GM23338 (cell line): ENCODE results near the gene USP32. TPM values are rescaled to one million over a fixed set of nuclear protein-coding genes. Genes with fewer than 3 reads are reported as not detected.

Experiments used
- ATAC-seq: fragments of 200-7000 bp; cut with Tn5 transposase; 3 replicates; pipeline ENCODE4 v1.9.1; 2020
- DNase-seq: peaks from one replicate; pipeline ENCODE4 v3.0.0-alpha.2; 2015; ENCODE audit warnings: low spot score
- H2AFZ ChIP-seq: fragments of 200-600 bp; sonication (generic); 2 replicates; pipeline ENCODE4 v1.8.0; 2016; ENCODE audit warnings: antibody characterized with exemption, mild to moderate bottlenecking, moderate library complexity
- H3F3A ChIP-seq: fragments of 200-600 bp; sonication (generic); replicated peaks from 2 replicates; pipeline ENCODE4 v1.8.0; 2017; ENCODE audit warnings: antibody characterized with exemption, mixed run types, low read depth
- H3K27ac ChIP-seq: fragments of 200-600 bp; sonication (generic); 2 replicates; pipeline ENCODE4 v1.6.1; 2016; ENCODE audit warnings: low read depth
- H3K27me3 ChIP-seq: fragments of 200-600 bp; sonication (generic); 2 replicates; pipeline ENCODE4 v1.8.0; 2016; ENCODE audit warnings: mild to moderate bottlenecking, mixed run types, moderate library complexity; ENCODE audit not compliant: insufficient read depth
- H3K36me3 ChIP-seq: fragments of 200-600 bp; sonication (generic); 2 replicates; pipeline ENCODE4 v1.8.0; 2016; ENCODE audit warnings: mild to moderate bottlenecking; ENCODE audit not compliant: insufficient read depth
- H3K4me1 ChIP-seq: fragments of 200-600 bp; sonication (generic); 2 replicates; pipeline ENCODE4 v1.8.0; 2016; ENCODE audit warnings: mild to moderate bottlenecking, moderate library complexity; ENCODE audit not compliant: insufficient read depth
- H3K4me2 ChIP-seq: fragments of 200-600 bp; sonication (generic); 2 replicates; pipeline ENCODE4 v1.7.1; 2017; ENCODE audit warnings: mixed run types
- H3K4me3 ChIP-seq: fragments of 200-600 bp; sonication (generic); 2 replicates; pipeline ENCODE4 v1.6.1; 2016; ENCODE audit warnings: mixed run types
- H3K79me2 ChIP-seq: fragments of 200-600 bp; sonication (generic); replicated peaks from 2 replicates; pipeline ENCODE4 v1.8.0; 2017; ENCODE audit warnings: mild to moderate bottlenecking; ENCODE audit not compliant: insufficient read depth
- H3K9me2 ChIP-seq: fragments of 200-600 bp; sonication (generic); 2 replicates; pipeline ENCODE4 v1.8.0; 2017; ENCODE audit not compliant: insufficient read depth
- H4K20me1 ChIP-seq: fragments of 200-600 bp; sonication (generic); replicated peaks from 2 replicates; pipeline ENCODE4 v1.8.0; 2017; ENCODE audit warnings: mild to moderate bottlenecking; ENCODE audit not compliant: insufficient read depth
- H3K27ac Mint-ChIP-seq: 2 replicates; pipeline ENCODE4 v1.8.0; 2020; ENCODE audit warnings: inconsistent platforms, mild to moderate bottlenecking, moderate library complexity, mixed read lengths
- H3K27me3 Mint-ChIP-seq: 3 replicates; pipeline ENCODE4 v1.8.0; 2022; ENCODE audit warnings: low read depth, mild to moderate bottlenecking, moderate library complexity, mixed read lengths, inconsistent platforms; ENCODE audit not compliant: insufficient read depth, poor library complexity
- H3K36me3 Mint-ChIP-seq: 3 replicates; pipeline ENCODE4 v1.8.0; 2021; ENCODE audit warnings: low read depth, mild to moderate bottlenecking, inconsistent platforms, moderate library complexity, mixed read lengths
- H3K4me1 Mint-ChIP-seq: 3 replicates; pipeline ENCODE4 v1.8.0; 2020; ENCODE audit warnings: mild to moderate bottlenecking, inconsistent platforms, mixed read lengths
- H3K4me3 Mint-ChIP-seq: 3 replicates; pipeline ENCODE4 v1.8.0; 2021; ENCODE audit warnings: moderate library complexity, mild to moderate bottlenecking, inconsistent platforms, mixed read lengths
- H3K9me3 Mint-ChIP-seq: 3 replicates; pipeline ENCODE4 v1.8.0; 2020; ENCODE audit warnings: moderate library complexity, mild to moderate bottlenecking, inconsistent platforms, mixed read lengths
- CREB1 ChIP-seq: fragments of 250-450 bp; sonication (Bioruptor Pico); IDR thresholded peaks from 2 replicates; pipeline ENCODE4 v1.5.0; 2020; ENCODE audit warnings: low read depth, mild to moderate bottlenecking, moderate library complexity
- CTCF ChIP-seq, 2 experiments: fragments of 200-600 bp in 1 of 2; sonication (generic) in 1 of 2; conservative IDR thresholded peaks; 2 replicates each; pipeline versions ENCODE4 v1.5.1 to v1.6.1; 2016 to 2017; ENCODE audit warnings: antibody characterized with exemption in 2 of 2, low read depth in 2 of 2, mild to moderate bottlenecking in 2 of 2, moderate library complexity in 1 of 2
- ETS1 ChIP-seq: IDR thresholded peaks from 2 replicates; pipeline ENCODE4 v1.6.1; 2016; ENCODE audit warnings: antibody characterized with exemption
- EZH2 ChIP-seq: fragments of 200-600 bp; sonication (generic); IDR thresholded peaks from one replicate; pipeline ENCODE4 v1.8.0; 2017; ENCODE audit warnings: antibody characterized with exemption, mild to moderate bottlenecking, low read depth; ENCODE audit not compliant: unreplicated experiment
- JUNB ChIP-seq: IDR thresholded peaks from one replicate; pipeline ENCODE4 v1.6.1; 2016; ENCODE audit warnings: antibody characterized with exemption; ENCODE audit not compliant: unreplicated experiment
- POLR2AphosphoS5 ChIP-seq: IDR thresholded peaks from 2 replicates; pipeline ENCODE4 v1.6.1; 2016; ENCODE audit warnings: antibody characterized with exemption, low read depth
- REST ChIP-seq: IDR thresholded peaks from one replicate; pipeline ENCODE4 v1.6.1; 2018; ENCODE audit warnings: antibody characterized with exemption; ENCODE audit not compliant: unreplicated experiment
- STAT1 ChIP-seq: IDR thresholded peaks from one replicate; pipeline ENCODE4 v1.6.1; 2016; ENCODE audit warnings: antibody characterized with exemption; ENCODE audit not compliant: unreplicated experiment
- ZNF114 ChIP-seq: fragments of 250-450 bp; sonication (Bioruptor Pico); IDR thresholded peaks from 2 replicates; pipeline ENCODE4 v1.5.0; 2020; ENCODE audit warnings: mild to moderate bottlenecking, moderate library complexity
- ZNF331 ChIP-seq: fragments of 250-450 bp; sonication (Bioruptor Pico); IDR thresholded peaks from 2 replicates; pipeline ENCODE4 v1.5.0; 2020; ENCODE audit warnings: low read depth, mild to moderate bottlenecking, moderate library complexity
- ZNF462 ChIP-seq: fragments of 250-450 bp; sonication (Bioruptor Pico); IDR thresholded peaks from 2 replicates; pipeline ENCODE4 v1.5.0; 2020; ENCODE audit warnings: mild to moderate bottlenecking, moderate library complexity
- polyA plus RNA-seq: library from polyadenylated mRNA; unstranded; fragments of >200 nt; fragmentation: Nextera tagmentation; extraction: Ambion mirVana; gene quantifications from 2 replicates; pipeline ENCODE4 v1.2.1, GENCODE V29; 2016
- total RNA-seq: library from RNA; depleted of rRNA; stranded (reverse); fragments of >200 nt; shearing (Covaris generic); gene quantifications from 2 replicates; pipeline ENCODE4 v1.2.3, GENCODE V29; 2014

The USP32 gene
- total and polyA plus RNA-seq, 2 experiments from 2014 or later = 43.6 to 129 TPM

GRCh38 chr17:60256174-60256573 lies 135.8 kb downstream of the USP32 start:
- H3K27me3 Mint-ChIP-seq = no peaks in the 10 kb centered on the region
- TF ChIP-seq ZNF331 (no peak), ZNF114 (CRISPR knock-in tag) (no peak), REST (no peak), ZNF462 (CRISPR knock-in tag) (no peak), STAT1 (no peak), CTCF (conservative IDR thresholded peaks at IDR 0.05; ENCODE audit: low read depth in 2 of 2) (no peak), JUNB (no peak), EZH2 (no peak), POLR2AphosphoS5 (no peak), ETS1 (no peak), CREB1 (CRISPR knock-in tag) (no peak)

More at GRCh38 chr17:60256174-60256573, 135.8 kb downstream of the USP32 start:
- peak overlapping the region; percentile 20; the same call in 1 of the 2 replicates for H3K27ac ChIP-seq
- H3F3A ChIP-seq = no peaks in the 10 kb centered on the region
- H3K4me2 ChIP-seq = no peak overlapping the region
- Mint-ChIP-seq H3K27ac (peak overlapping the region; percentile 11; the same call in 1 of the 2 replicates), H3K9me3 (no peaks in the 10 kb centered on the region), H3K36me3 (peaks cover 20% of the 10 kb centered on the region; the same call in 2 of the 3 replicates), H3K4me3 (no peak overlapping the region), H3K4me1 (peaks cover 25% of the 10 kb centered on the region; the same call in 2 of the 3 replicates)
- no peaks in the 10 kb centered on the region for H4K20me1 ChIP-seq
- H3K36me3 ChIP-seq = peaks cover 6% of the 10 kb centered on the region; the same call in 1 of the 2 replicates
- no peak overlapping the region for H2AFZ ChIP-seq
- no peak overlapping the region for H3K4me3 ChIP-seq
- no peak for DNase-seq
- H3K9me2 ChIP-seq = no peaks in the 10 kb centered on the region
- no peaks in the 10 kb centered on the region for H3K27me3 ChIP-seq
- H3K79me2 ChIP-seq = peaks cover 7% of the 10 kb centered on the region; the same call in 1 of the 2 replicates
- no peak for ATAC-seq
- peaks cover 17% of the 10 kb centered on the region for H3K4me1 ChIP-seq
